SKM-1 treated with dmso at 0.1 percent for 144 hours (cell line): ENCODE data around the gene SLX9.
A peak's percentile ranks its signal among the peaks of the same experiment; 100 is the strongest.

Source experiments
- DNase-seq: peaks from one replicate; lab custom pipeline; 2025; ENCODE audit not compliant: unreplicated experiment; lab: John Stamatoyannopoulos, UW

SLX9 gene

GRCh38 chr21:44929242-44929798, 10.5 kb upstream of the SLX9 start:
- DNase-seq, result no peak

DNA sequence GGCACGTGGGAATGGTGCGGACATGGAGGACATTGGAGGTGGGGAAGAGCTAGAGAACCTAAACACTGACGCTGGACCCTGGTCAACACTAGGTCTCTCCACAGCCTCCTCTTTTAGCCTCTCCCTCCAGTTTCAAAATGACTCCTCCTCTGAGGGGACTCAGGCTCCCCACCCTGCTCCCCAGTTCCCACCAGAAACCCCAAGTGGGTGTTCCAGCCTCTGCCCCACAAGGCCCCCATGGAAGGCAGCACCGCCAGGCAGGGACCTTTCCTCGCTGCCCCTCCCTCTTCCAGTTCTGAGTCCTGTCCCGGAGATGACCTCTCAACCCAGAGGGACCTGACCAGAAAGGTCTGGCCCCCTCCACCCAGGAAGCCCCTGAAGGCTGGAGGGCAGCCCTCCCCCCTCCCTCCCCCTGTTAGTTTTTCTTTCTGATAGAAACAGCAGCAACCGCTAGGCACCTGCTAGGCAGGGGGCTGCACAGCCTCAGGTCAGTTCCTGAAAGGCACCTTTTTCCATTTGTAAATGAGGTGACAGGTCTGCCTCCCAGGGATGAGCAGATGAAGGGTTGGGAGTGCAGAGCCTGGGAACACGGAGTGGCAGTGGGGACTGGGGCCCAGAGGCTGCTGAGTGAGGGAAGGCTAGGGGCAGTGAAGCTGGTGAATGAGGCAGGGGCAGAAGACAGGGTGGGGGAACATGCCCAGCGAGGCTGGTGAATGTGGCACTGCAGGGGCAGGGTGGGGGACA, 9.9 kb upstream of the SLX9 start:
- DNase-seq, result no peak

DNA sequence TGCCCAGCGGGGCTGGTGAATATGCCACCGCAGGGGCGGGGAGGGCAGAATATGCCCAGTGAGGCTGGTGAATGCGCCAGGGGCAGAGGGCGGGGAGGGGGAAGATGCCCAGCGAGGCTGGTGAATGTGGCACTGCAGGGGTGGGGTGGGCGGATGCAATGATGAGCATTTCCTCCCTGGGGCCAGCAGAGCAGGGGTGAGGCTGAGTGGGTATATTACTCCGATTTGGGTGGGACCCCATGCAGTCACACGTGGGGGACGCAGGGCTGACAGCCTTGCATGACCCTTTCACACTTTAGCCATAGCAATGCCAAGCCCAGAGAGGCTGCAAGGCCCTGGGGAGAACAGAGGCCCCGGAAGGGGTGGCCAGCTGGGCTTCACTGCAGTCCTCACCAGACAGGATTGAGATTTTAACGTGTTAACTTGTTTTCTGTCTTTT, 9.3 kb upstream of the SLX9 start:
- no peak for DNase-seq

DNA sequence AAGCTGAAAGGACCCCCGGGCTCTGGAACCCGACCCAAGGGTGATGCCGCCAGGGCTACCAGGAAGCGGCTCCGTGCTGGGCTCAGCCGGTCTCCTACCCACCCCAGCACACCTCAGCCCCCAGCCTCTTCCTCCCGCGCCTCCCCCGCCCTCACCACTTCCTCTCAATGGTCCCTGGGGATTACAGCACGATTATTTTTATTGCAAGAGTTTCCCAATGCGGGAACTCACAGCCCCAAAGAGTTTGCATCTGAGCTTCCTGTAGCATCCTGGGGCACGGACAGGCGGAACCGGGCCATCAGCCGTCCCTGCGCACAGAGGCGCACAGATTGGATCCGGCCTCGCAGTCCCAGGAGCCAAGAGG, 8.7 kb upstream of the SLX9 start:
- peak; percentile 76 for DNase-seq

- no peak for DNase-seq
Measured at GRCh38 chr21:44931501-44932407, 8.1 kb upstream of the SLX9 start.

DNA sequence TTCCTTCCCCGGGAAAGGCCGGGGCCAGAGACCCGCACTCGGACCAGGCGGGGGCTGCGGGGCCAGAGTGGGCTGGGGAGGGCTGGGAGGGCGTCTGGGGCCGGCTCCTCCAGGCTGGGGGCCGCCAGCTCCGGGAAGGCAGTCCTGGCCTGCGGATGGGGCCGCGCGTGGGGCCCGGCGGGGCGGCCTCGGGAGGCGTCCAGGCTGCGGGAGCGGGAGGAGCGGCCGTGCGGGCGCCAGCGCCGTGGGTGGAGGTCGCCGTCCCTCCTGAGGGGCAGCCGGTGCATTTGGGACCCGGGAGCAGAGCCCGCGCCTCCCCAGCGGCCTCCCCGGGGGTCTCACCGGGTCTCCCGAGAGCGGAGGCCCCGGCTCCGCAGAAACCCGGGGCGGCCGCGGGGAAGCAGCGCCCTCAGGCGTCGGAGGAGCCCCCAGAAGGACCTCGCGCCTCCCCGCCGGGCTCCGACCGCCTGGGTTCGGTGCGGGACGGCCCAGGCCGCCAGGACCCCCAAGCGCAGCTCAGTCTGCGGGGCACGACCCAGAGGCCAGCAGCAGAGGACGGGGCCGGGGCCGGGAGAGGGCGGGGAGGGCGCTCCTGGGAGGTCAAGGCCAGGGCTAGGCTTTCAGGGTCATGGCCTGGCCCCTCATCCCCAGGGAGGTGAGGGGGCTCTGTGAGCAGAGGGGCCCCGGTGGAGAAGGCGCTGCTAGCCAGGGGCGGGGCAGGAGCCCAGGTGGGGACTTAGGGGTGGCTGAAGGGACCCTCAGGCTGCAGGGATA, 7.2 kb upstream of the SLX9 start:
- no peak for DNase-seq

GRCh38 chr21:44933199-44933917, 6.5 kb upstream of the SLX9 start:
- no peak for DNase-seq

DNA sequence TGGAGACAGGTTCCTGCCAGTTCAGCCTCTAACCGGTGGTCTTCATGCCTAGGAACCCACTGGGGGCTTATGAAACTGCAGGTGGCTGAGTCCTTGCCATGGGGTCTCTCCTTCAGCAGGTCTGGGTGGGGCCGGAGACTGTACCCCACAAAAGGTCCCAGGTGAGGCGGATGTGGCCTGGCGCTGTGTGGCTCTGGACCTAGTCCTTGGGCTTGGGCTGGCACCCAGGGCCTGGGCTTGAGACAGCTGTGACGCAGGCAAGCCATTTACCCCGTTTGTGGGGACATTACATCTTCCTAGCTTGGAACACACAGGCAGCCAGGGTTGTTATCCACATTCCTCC, 5.9 kb upstream of the SLX9 start:
- DNase-seq, result no peak

DNA sequence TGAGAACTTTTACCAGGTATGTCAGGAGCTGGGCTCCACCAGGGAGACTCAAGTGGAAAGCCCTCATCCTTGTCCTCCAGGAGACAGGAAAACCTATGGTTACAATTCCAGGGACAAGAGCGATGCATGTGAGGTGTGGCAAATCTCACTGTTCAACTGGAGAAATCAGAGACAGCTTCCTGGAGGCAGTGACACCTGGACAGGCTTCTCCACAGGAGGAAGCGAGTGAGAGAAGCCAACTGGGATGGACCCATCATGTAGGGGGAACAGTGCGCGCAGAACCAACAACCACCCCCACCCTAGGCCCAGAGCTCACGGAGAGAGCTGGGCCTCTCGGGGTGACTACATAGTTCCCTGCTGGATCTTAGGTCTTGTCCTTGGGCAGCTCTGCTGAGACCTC, 5.6 kb upstream of the SLX9 start:
- no peak for DNase-seq

GRCh38 chr21:44934797-44935532, 4.9 kb upstream of the SLX9 start:
- DNase-seq, result no peak

DNA sequence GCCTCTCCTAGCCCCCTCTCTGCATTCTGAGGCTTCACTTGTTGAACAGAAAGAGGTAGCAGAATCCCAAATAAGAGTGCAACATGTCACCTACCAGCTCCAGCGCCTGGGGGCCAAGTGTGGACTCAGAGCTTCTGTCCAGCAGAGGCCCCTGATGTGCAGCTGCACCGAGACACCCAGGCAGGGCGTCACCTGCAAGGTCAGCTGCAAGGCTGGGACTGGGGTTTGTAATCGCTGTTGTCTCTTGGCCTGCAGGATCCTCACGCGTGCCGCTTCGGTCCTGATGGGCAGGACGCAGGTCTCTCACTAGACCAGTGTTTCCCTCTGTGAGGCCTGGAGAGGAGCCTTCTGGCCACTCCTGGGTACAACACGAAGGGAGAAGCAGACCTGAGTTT, 4.3 kb upstream of the SLX9 start:
- no peak for DNase-seq

DNA sequence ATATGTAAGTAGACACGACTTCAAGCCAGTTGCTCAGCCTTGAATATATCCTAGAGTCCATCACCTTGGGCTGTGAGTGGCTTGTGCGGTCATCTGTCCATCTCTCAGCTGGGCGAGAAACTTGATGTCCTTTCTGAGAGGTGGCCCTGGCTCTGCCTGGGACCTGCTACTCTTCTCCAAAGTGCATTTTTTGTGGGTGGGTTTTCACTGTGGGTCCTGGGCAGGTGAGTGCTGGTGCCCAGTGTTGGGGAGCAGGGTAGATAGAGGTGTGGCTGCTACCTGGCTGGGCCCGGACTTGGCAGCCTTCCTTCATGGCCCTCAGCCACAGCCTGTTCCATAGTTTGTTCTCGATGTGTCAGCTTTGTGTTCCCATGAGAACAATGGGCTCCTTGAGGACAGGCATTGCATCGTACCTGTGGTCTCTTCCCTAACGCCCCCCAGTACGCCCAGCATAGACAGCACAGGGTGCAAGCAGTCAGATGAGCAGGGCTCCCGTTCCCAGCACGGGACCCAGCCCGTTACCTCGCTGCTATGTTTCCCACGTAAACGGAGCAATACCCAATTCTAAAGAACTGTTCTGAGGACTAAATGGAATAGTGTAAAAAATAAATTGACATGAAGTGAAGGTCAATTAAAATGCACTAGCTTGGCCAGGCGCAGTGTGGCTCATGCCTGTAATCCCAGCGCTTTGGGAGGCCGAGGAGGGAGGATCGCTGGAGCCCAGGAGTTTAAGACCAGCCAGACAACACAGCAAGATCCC, 877 bp upstream of the SLX9 start:
- no peak for DNase-seq

DNA sequence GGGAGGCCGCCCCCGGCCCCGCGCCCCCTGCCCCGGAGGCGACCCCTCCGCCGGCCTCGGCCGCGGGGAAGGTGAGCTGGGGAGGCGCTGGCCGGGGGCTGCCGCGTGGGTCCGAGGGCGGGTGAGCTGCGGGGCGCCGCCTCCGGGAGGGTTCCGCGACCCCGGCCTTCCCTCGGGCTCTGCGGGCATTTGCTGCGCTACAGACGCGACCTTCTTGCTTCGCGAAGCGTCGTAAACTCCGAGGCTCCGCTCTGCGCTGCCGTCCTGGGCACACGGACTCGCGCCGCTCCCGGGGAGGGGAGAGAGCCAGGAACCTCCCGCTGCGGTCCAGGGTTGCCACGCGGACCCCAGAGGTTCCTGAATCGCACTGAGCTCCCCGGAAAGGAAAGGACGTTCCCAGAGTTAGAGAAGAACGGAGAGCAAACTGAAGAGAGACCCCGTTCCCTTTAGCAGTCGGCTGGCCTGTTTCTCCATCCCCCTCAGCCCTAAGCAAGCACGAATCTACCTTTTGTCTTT, 345 bp downstream of the SLX9 start:
- no peak for DNase-seq

DNA sequence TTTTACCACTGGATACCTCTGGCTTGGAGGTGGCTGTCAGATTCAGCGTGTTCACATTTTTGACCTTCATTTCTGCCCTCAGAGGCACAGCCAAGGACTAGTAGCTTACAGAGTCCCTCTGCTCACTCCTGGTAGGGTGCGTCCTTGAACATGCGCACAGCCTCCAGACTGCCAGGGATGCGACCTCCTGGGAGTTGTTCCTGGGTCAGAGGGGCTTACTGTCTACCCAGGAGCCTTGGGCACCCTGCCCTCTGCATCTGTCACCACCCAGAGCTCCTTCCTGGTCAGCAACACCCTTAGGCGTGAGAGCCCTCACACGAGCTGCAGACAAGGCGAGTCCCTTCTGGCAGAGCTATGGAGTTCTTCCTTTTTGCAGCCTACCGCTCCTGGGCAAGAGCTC, 1.7 kb downstream of the SLX9 start:
- no peak for DNase-seq

DNA sequence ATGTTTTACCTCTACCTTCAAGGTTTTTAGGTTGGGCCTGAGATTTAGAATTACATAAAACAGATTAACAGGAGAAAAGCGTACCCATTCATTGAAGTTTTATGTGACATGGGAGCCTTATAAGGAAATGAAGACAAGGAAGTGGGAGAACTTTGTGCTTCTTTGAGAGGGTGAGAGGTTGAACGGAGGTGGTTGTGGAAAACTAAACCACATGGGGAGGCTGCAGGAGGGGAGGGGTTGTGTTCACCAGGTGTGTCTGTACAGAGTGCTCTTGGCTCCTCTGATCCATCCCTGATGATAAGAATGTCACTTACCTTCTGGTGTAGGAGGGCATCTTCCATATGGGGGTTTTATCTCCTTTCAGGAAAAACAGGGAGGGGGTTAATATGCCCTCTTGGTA, 2.7 kb downstream of the SLX9 start:
- no peak for DNase-seq

DNA sequence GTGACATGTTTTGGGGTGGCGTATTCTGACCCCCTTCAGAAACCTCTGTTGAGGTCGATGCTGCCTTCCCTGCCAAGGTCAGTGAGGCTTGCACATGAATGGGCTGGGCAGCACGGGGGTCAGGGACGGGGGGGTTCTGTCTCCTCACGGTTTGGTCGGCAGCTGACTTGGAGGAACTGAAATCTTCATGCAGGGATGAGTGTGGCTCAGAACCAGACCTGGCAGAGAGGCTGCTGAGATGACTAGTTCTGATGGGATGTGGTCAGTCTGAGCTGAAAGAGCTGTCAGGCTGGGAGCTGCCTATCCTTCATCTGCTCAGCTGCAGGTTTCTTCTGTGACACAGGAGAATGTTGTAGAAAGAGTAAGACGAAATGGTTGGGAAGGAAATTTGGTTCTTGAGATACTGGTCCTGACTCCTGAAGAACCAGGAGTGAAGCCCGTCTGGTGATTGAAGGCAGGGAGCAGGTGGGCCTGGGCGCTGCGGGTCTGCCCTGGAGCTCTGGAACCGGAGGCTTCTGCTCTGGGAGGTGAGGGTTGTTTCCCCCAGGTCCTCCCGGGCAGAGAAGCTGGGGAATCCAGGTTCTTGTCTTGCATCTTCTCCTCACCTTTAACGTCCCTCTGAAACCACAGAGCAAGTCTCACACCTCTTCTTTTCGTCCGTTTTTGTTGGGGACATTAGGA, 3.3 kb downstream of the SLX9 start:
- DNase-seq, result no peak

GRCh38 chr21:44943686-44944550, 4.1 kb downstream of the SLX9 start:
- DNase-seq, result no peak

- DNase-seq, result no peak
Measured at GRCh38 chr21:44944596-44944995, 4.8 kb downstream of the SLX9 start.
